Liver (tissue), 3 donors: ENCODE measurements around the gene BTNL8.

Experiments
- EGR1 ChIP-seq, 2 donors: IDR thresholded peaks; 2 replicates each; pipeline ENCODE4 v1.6.1; 2016 to 2018; ENCODE audit warnings: antibody characterized with exemption in 2 of 2, low read depth in 2 of 2
- RAD21 ChIP-seq, 2 donors: IDR thresholded peaks; 2 replicates each; pipeline ENCODE4 v1.6.1; 2016; ENCODE audit warnings: antibody characterized with exemption in 2 of 2, mild to moderate bottlenecking in 2 of 2
- SP1 ChIP-seq: IDR thresholded peaks from 2 replicates; pipeline ENCODE4 v1.6.1; 2018; ENCODE audit warnings: antibody characterized with exemption, mild to moderate bottlenecking
- TAF1 ChIP-seq: conservative IDR thresholded peaks from 2 replicates; pipeline ENCODE4 v1.6.1; 2016; ENCODE audit warnings: antibody characterized with exemption, mild to moderate bottlenecking
- TF ChIP-seq, protein P1 (sequence below): IDR thresholded peaks from 2 replicates; pipeline ENCODE4 v1.6.1; 2016; ENCODE audit warnings: antibody characterized with exemption
- TF ChIP-seq, protein P2 (sequence below): fragments of 150-350 bp; IDR thresholded peaks from 2 replicates; pipeline ENCODE4 v1.5.1; 2017; ENCODE audit warnings: improper control_type of control experiment, low read depth, low read length; ENCODE audit not compliant: missing input control
- TF ChIP-seq, protein P3 (sequence below): IDR thresholded peaks from 2 replicates; pipeline ENCODE4 v1.6.1; 2016; ENCODE audit warnings: antibody characterized with exemption
- TF ChIP-seq, protein P4 (sequence below): IDR thresholded peaks from 2 replicates; pipeline ENCODE4 v1.6.1; 2016; ENCODE audit warnings: antibody characterized with exemption
- TF ChIP-seq, protein P5 (sequence below): IDR thresholded peaks from 2 replicates; pipeline ENCODE4 v1.6.1; 2016; ENCODE audit warnings: antibody characterized with exemption, mild to moderate bottlenecking
- donor health status: healthy.
- donor health status: healthy.

DNA sequence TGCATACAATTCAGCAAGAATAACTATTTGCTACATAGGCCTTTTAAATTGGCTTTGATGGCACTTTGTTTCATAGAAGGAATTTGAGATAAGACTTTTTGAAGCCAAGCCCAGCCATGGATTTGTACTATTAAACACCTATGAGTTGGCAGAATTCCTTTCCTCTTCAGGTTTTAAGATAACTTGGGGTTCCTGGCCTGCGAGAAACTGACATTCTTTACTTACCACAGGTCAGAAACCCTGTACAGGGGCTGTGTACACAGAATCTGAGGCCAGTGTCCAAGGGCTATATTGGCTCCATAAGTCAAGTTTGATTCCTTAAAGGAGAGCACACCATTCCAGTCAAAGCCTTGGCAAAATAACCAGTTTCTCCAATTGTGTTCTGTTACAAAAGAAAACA is 78.9 kb downstream of the BTNL8 start:
- TF ChIP-seq, protein P1, sequence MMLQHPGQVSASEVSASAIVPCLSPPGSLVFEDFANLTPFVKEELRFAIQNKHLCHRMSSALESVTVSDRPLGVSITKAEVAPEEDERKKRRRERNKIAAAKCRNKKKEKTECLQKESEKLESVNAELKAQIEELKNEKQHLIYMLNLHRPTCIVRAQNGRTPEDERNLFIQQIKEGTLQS = no peak
- TF ChIP-seq, protein P2, sequence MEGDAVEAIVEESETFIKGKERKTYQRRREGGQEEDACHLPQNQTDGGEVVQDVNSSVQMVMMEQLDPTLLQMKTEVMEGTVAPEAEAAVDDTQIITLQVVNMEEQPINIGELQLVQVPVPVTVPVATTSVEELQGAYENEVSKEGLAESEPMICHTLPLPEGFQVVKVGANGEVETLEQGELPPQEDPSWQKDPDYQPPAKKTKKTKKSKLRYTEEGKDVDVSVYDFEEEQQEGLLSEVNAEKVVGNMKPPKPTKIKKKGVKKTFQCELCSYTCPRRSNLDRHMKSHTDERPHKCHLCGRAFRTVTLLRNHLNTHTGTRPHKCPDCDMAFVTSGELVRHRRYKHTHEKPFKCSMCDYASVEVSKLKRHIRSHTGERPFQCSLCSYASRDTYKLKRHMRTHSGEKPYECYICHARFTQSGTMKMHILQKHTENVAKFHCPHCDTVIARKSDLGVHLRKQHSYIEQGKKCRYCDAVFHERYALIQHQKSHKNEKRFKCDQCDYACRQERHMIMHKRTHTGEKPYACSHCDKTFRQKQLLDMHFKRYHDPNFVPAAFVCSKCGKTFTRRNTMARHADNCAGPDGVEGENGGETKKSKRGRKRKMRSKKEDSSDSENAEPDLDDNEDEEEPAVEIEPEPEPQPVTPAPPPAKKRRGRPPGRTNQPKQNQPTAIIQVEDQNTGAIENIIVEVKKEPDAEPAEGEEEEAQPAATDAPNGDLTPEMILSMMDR = no peak
- TF ChIP-seq, protein P3, sequence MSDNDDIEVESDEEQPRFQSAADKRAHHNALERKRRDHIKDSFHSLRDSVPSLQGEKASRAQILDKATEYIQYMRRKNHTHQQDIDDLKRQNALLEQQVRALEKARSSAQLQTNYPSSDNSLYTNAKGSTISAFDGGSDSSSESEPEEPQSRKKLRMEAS = no peak
- TF ChIP-seq EGR1 (IDR thresholded peaks at IDR 0.05; ENCODE audit: low read depth in 2 of 2) (no peak), RAD21 (IDR thresholded peaks at IDR 0.05) (no peak), TAF1 (no peak), SP1 (no peak)
- TF ChIP-seq, protein P4, sequence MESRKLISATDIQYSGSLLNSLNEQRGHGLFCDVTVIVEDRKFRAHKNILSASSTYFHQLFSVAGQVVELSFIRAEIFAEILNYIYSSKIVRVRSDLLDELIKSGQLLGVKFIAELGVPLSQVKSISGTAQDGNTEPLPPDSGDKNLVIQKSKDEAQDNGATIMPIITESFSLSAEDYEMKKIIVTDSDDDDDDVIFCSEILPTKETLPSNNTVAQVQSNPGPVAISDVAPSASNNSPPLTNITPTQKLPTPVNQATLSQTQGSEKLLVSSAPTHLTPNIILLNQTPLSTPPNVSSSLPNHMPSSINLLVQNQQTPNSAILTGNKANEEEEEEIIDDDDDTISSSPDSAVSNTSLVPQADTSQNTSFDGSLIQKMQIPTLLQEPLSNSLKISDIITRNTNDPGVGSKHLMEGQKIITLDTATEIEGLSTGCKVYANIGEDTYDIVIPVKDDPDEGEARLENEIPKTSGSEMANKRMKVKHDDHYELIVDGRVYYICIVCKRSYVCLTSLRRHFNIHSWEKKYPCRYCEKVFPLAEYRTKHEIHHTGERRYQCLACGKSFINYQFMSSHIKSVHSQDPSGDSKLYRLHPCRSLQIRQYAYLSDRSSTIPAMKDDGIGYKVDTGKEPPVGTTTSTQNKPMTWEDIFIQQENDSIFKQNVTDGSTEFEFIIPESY = no peak
- TF ChIP-seq, protein P5, sequence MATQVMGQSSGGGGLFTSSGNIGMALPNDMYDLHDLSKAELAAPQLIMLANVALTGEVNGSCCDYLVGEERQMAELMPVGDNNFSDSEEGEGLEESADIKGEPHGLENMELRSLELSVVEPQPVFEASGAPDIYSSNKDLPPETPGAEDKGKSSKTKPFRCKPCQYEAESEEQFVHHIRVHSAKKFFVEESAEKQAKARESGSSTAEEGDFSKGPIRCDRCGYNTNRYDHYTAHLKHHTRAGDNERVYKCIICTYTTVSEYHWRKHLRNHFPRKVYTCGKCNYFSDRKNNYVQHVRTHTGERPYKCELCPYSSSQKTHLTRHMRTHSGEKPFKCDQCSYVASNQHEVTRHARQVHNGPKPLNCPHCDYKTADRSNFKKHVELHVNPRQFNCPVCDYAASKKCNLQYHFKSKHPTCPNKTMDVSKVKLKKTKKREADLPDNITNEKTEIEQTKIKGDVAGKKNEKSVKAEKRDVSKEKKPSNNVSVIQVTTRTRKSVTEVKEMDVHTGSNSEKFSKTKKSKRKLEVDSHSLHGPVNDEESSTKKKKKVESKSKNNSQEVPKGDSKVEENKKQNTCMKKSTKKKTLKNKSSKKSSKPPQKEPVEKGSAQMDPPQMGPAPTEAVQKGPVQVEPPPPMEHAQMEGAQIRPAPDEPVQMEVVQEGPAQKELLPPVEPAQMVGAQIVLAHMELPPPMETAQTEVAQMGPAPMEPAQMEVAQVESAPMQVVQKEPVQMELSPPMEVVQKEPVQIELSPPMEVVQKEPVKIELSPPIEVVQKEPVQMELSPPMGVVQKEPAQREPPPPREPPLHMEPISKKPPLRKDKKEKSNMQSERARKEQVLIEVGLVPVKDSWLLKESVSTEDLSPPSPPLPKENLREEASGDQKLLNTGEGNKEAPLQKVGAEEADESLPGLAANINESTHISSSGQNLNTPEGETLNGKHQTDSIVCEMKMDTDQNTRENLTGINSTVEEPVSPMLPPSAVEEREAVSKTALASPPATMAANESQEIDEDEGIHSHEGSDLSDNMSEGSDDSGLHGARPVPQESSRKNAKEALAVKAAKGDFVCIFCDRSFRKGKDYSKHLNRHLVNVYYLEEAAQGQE = no peak
